Thoracic aorta (tissue), 2 donors: ENCODE data around the gene C1QTNF5. TPM values are rescaled to one million over a fixed set of nuclear protein-coding genes. Genes with fewer than 3 reads are reported as not detected.

Source experiments
- ATAC-seq: fragments of 150-250 bp; one replicate; pipeline ENCODE4 v1.8.0; 2017; ENCODE audit warnings: low read depth; ENCODE audit not compliant: insufficient number of reproducible peaks, low FRiP score
- DNase-seq: peaks from one replicate; pipeline ENCODE4 v3.0.0-alpha.2; 2020; ENCODE audit warnings: low spot score
- H3K27ac ChIP-seq, 2 donors: fragments of 200-600 bp; sonication (generic); 1 replicate in 1 of 2; 2 replicates in 1 of 2; pipeline ENCODE4 v1.5.1; 2016; ENCODE audit warnings: mild to moderate bottlenecking in 2 of 2, moderate library complexity in 2 of 2
- H3K27me3 ChIP-seq: fragments of 200-600 bp; sonication (generic); replicated peaks from 2 replicates; pipeline ENCODE4 v1.6.0; 2016; ENCODE audit warnings: mild to moderate bottlenecking; ENCODE audit not compliant: insufficient read depth
- H3K36me3 ChIP-seq: fragments of 200-600 bp; sonication (generic); one replicate; pipeline ENCODE4 v1.5.1; 2016
- H3K4me1 ChIP-seq, 2 donors: fragments of 200-600 bp; sonication (generic); 1 replicate in 1 of 2; 2 replicates in 1 of 2; pipeline versions ENCODE4 v1.5.1 to v1.6.0; 2016; ENCODE audit warnings: low read depth in 2 of 2, mild to moderate bottlenecking in 1 of 2; ENCODE audit not compliant: control insufficient read depth in 1 of 2
- H3K4me3 ChIP-seq: fragments of 200-600 bp; sonication (generic); 2 replicates; pipeline ENCODE4 v1.5.1; 2016; ENCODE audit warnings: mild to moderate bottlenecking
- H3K9me3 ChIP-seq: fragments of 200-600 bp; sonication (generic); 2 replicates; pipeline ENCODE4 v1.5.1; 2016
- CTCF ChIP-seq: fragments of 200-600 bp; sonication (generic); IDR thresholded peaks from one replicate; pipeline ENCODE4 v1.5.1; 2019; ENCODE audit warnings: antibody characterized with exemption
- total RNA-seq, 2 donors: library from RNA; depleted of rRNA; stranded (reverse); fragments of >200 nt; gene quantifications; one replicate each; pipeline versions ENCODE4 v1.1.0 to v1.2.3, GENCODE V29; 2016

The C1QTNF5 gene
- total RNA-seq, 2 donors from 2014 or later, result 53.2 to 98.2 TPM

- H3K9me3 ChIP-seq, result no peaks in the 10 kb centered on the region
- no peak overlapping the region for H3K4me3 ChIP-seq
- H3K27me3 ChIP-seq, result no peaks in the 10 kb centered on the region
- H3K27ac ChIP-seq, result no peak overlapping the region
- TF ChIP-seq CTCF, result no peak
- H3K4me1 ChIP-seq, result peaks cover 12 to 36% of the 10 kb centered on the region in 2 donors
- H3K36me3 ChIP-seq, result no peaks in the 10 kb centered on the region
- no peak for ATAC-seq
- DNase-seq, result no peak
Observed at GRCh38 chr11:119342362-119343130, 1.9 kb upstream of the C1QTNF5 start.

- Histone ChIP-seq H3K27me3 (no peaks in the 10 kb centered on the region), H3K4me1 (peaks cover 12 to 41% of the 10 kb centered on the region in 2 donors), H3K36me3 (no peaks in the 10 kb centered on the region), H3K27ac (no peak overlapping the region), H3K9me3 (no peaks in the 10 kb centered on the region), H3K4me3 (no peak overlapping the region)
- TF ChIP-seq CTCF, result no peak
- DNase-seq, result no peak
- no peak for ATAC-seq
Observed at GRCh38 chr11:119342023-119342300, 1.3 kb upstream of the C1QTNF5 start.

GRCh38 chr11:119341222-119342022 lies 739 bp upstream of the C1QTNF5 start:
- no peak for DNase-seq
- H3K27ac ChIP-seq, result peak overlapping the region in 1 of 2 donors; percentile 95
- H3K36me3 ChIP-seq, result no peaks in the 10 kb centered on the region
- H3K9me3 ChIP-seq, result no peaks in the 10 kb centered on the region
- no peaks in the 10 kb centered on the region for H3K27me3 ChIP-seq
- H3K4me1 ChIP-seq, result peaks cover 12 to 43% of the 10 kb centered on the region in 2 donors
- peak overlapping the region; percentile 91 for H3K4me3 ChIP-seq
- no peak for TF ChIP-seq CTCF
- ATAC-seq, result no peak

GRCh38 chr11:119339589-119340334 lies 921 bp downstream of the C1QTNF5 start:
- DNase-seq (no peak), ATAC-seq (peak; percentile 43)
- no peaks in the 10 kb centered on the region for H3K9me3 ChIP-seq
- TF ChIP-seq CTCF, result peak; percentile 91
- peak overlapping the region; percentile 70 to 95 for H3K27ac ChIP-seq
- H3K4me1 ChIP-seq, result peaks cover 22 to 58% of the 10 kb centered on the region in 2 donors
- peak overlapping the region; percentile 91 for H3K4me3 ChIP-seq
- H3K27me3 ChIP-seq, result no peaks in the 10 kb centered on the region
- H3K36me3 ChIP-seq, result no peaks in the 10 kb centered on the region
